Activated T-helper 1 cell treated with anti-CD3 and anti-CD28 coated beads, Interleukin-2, amount 50 U/mL, for 16 hours (primary cell): Measurements from ENCODE around the gene DEPP1.

Source experiments
- DNase-seq, 2 donors: peaks; one replicate each; pipeline ENCODE4 v3.0.0-alpha.2; 2020; ENCODE audit warnings: low read depth in 1 of 2, low spot score in 1 of 2

The DEPP1 gene

GRCh38 chr10:44993922-44994751 is 15.5 kb upstream of the DEPP1 start:
- no peak for DNase-seq

DNA sequence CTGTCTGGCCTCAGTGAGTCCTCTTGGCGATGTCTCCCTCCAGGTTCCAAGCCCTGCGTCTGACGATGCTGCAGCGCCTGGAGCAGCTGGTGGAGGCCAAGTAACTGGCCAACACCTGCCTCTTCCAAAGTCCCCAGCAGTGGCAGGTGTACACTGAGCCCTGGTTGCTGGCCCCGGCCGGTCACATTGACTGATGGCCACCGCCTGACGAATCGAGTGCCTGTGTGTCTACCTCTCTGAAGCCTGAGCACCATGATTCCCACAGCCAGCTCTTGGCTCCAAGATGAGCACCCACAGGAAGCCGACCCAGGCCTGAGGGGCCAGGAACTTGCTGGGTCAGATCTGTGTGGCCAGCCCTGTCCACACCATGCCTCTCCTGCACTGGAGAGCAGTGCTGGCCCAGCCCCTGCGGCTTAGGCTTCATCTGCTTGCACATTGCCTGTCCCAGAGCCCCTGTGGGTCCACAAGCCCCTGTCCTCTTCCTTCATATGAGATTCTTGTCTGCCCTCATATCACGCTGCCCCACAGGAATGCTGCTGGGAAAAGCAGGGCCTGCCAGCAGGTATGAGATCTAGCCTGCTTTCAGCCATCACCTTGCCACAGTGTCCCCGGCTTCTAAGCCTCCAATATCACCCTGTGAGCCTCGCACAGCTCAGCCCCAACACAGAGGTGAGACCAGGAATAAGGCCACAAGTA is 14.8 kb upstream of the DEPP1 start:
- DNase-seq = no peak

DNA sequence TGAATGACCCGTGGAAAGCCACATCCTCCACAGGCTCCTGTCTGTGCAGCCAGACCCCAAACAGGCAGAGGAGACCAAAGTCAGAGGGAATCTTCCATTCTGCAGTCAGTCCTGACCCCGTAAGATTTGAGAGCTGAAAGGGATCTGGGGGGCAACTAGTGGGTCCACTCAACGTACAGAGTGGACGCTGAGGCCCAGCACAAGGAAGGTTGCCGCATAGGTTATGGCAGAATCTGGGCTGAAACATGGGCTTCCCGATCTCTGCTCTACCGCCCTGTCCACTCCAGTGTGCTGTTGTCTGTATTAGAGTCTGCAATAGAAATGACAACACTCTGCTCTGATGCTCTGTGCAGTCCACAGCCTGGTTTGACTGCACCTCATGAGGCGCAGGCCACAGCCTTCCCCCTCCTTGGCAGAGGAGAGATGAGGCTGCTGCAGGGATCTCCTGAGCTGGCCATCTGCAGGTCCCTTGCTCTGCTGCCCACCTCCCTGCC is 14.2 kb upstream of the DEPP1 start:
- DNase-seq = no peak

DNA sequence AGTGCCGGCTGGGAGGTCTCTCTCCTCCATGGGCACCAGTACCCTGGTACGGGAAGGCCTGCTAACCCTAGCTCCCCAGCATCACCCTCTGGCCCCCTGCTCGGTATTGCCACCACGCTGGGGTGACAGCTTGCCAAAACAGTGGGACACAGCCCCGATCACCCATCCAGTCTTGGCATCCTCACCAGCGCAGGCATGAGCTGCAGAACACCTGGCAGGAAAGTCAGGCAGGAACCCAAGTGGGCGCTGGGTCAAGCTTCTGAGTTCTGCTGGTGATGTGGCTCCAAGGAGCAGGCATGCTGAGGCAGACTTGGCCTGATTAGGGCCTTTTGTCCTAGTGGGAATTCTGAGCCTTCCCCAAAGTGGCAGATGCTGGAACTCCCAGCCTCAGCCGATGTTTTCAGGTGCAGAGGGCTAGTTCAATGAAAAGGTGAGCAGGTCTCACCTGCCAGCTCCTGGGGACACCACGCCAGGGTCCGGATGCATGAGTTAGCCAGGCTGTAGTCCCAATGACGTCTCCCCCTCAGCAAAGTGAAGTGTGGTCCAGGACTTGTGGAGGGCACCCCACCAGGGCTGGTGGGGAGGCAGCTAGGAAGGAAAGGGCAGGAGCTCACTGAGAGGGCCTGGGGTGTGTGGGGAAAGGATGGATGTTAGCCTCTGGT is 13.6 kb upstream of the DEPP1 start:
- no peak for DNase-seq

DNA sequence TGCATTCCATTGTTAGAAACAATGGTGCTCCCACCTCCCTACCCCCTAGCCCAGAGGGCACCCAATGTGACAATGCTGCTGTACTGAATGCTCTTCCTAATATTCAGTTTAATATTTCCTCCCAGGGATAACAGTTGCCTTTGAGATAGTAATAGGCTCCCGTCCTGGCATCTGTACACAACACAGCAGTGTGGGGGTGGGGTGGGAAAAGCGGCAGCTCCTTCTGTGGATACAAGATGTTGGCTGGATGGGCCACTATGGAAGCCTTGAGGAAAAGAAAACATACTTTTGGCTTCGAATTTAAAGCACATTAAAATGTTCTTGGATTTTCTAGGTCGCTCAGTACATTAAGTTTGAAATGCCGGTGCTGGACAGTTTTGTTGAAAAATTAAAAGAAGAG is 13.0 kb upstream of the DEPP1 start:
- DNase-seq = no peak

GRCh38 chr10:44990965-44991364 is 12.4 kb upstream of the DEPP1 start:
- no peak for DNase-seq

DNA sequence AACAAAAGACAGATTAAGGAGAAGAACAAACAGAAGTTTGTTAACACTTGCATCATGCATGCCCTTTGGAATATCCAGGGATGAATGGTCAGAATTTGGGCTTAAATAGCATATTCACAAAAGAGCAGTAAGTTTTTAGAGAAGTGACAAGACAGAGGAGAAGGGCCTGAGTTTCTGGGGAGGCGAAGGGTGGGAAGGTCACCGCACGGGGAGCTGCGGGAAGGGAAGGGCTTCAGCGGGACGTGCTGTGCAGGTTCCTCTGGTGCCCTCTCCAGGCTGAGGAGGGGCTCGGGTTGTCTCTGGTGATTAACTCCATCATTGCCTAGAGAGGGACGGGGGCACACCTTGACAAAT is 11.7 kb upstream of the DEPP1 start:
- DNase-seq = no peak

- DNase-seq = no peak
Measured at GRCh38 chr10:44989597-44990301, 11.1 kb upstream of the DEPP1 start.

- DNase-seq = no peak
Measured at GRCh38 chr10:44988957-44989585, 10.5 kb upstream of the DEPP1 start.

GRCh38 chr10:44986670-44987069 is 8.1 kb upstream of the DEPP1 start:
- DNase-seq = no peak

- DNase-seq = no peak
Measured at GRCh38 chr10:44986179-44986578, 7.6 kb upstream of the DEPP1 start.

GRCh38 chr10:44985175-44985681 is 6.6 kb upstream of the DEPP1 start:
- no peak for DNase-seq

GRCh38 chr10:44984671-44985101 is 6.1 kb upstream of the DEPP1 start:
- DNase-seq = no peak

DNA sequence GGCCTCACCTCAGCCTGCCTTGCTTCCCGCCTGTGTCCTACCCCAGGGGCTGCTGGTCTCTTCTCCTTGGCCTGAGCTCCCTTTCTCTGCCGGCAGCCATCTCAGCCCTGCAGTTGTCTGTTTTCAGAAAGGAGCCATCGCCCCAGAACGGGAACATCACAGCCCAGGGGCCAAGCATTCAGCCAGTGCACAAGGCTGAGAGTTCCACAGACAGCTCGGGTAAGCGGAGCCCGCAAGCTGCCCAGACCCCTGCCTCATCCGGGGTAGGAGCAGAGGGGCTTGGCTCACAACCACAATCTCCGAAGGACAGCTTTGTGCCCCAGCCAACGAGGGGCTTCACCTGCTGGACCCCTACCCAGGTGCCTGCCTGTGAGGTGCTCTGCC is 5.3 kb upstream of the DEPP1 start:
- no peak for DNase-seq

GRCh38 chr10:44983066-44983894 is 4.7 kb upstream of the DEPP1 start:
- DNase-seq = no peak

GRCh38 chr10:44982496-44982895 is 3.9 kb upstream of the DEPP1 start:
- DNase-seq = no peak

GRCh38 chr10:44982114-44982460 is 3.5 kb upstream of the DEPP1 start:
- no peak for DNase-seq

DNA sequence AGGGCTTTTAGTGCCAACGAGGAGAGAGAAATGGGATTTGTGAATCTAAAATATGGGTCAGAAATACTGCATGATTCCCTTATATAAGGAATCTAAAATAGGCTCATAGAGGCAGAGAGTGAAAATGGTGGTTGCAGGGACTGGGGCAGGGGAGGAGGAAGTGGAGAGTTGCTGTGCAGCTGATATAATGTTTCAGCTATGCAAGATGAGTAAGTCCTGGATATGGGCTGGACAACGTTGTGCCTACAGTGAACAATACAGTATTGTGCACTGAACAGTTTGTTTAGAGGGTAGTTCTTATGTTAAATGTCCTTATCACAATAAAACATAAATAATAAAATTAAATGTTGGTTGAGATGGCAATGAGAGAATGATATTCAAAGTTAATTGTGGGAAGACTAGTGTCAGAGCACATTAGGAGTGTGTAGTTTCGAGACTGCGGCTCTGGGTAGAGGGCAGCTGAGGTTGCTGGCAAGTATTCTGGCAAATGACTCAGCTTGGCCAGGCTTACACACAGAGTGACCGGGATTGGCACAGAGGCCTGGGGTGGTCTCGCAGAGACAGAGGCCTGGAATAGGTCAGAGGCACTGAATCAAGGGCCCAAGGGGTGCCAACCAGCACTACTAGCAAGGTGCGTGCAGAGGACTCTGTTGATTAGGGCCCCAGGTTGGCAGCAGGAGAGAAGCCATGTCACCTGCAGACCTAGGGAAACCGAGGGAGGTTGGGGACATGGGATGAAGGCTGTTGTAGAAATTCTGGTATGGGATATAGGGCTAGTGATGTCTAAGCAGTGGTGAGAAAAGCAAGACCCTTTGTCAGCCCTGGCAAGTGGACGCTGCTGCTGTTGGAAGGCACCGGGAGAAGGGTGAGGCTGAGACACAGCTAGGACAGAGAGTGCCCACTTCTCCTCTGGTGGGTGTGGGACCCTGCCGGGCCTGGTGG is 2.8 kb upstream of the DEPP1 start:
- DNase-seq = no peak
